Skeletal muscle cell (primary cell): ENCODE measurements around the gene THSD7A.

Experiments used
- DNase-seq: peaks from one replicate; pipeline ENCODE4 v3.0.0-alpha.2; 2010; ENCODE audit warnings: low read depth
- H3K4me3 ChIP-seq: 2 replicates; pipeline ENCODE4 v1.5.1; 2011; ENCODE audit warnings: low read depth, mild to moderate bottlenecking, control low read depth, low read length, moderate library complexity

THSD7A gene

DNA sequence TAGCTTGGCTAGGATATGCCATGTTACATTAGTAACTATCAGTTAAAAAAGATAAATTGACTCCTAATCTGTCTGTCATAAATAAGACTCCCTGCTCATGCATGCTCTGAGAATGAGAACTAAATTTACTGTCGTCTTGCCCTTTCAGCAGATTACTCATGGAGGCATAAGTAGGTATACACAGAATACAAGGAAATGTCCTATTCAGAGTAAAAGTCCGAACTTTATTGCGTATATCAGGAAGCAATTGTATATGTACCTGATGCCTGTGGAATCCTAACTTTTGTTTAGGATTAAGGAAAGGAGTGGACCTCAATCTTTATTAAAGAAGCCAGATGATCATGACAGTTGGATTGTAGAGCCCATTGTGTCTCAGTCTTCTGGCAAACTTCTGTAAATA, 118.6 kb downstream of the THSD7A start:
- H3K4me3 ChIP-seq, result no peak overlapping the region
- no peak for DNase-seq

DNA sequence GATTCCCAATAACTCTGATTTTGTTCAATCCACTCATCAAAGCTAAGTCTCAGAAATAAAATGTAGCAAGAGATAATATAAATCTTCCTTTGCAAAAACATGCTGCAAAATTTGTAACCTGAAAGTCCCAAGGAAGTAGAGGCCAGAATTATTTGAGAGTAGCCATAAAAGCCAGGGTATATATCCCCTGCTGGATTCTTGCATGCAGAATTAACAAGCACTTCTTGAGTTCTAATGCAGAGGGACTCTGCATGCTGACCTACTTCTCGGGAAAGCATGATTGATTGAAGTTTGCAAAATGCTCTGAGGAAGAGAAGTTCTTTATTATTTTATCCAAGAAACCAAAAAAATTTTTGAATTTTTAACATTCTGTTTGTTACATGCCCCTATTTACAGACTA, 121.6 kb downstream of the THSD7A start:
- no peak for DNase-seq
- no peak overlapping the region for H3K4me3 ChIP-seq

DNA sequence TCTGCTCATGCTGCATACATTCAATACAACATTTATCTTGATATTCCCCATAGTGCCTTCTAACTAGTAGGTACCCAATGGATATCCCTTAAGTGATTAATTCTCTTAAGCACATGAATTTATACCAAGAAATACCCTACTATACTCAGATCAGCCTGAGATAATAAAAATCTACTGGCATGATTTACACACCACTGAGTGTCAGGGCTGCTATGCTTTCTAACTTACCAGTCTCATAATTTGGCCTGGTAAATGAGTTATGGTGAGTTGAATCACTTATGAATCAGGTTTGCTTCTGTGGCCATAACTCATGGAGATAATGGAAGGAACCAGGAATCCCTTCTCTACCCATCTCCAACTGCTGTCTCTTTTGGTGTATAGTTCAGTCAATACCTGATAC, 122.8 kb downstream of the THSD7A start:
- no peak overlapping the region for H3K4me3 ChIP-seq
- DNase-seq, result no peak

DNA sequence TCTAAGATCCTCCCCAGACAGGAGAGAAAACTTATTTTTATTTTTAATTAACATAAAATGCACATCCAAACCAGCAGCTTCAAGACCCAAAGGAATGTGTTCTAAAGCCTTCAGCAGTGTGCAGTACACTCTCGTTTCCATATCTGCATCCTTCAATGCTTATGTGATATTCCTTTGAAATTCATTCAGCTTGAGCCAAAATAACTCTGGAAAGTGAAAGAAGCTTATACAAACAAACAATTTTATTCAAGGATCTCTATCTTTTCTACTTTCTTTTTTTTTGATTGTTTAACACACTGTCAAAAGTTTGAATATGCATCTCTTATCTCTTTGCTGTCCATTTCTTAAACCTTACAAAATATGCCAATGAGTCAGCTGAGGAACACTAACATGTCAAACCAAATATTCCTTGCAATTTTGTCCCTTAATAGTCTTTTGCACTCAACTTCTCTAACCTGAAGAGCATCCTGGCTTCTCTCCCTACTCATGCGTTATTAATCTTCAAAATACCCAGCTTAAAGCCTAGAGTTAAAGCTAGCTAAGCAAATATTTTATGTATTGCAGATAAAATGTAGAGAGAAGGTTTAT, 124.3 kb downstream of the THSD7A start:
- DNase-seq, result no peak
- no peak overlapping the region for H3K4me3 ChIP-seq

DNA sequence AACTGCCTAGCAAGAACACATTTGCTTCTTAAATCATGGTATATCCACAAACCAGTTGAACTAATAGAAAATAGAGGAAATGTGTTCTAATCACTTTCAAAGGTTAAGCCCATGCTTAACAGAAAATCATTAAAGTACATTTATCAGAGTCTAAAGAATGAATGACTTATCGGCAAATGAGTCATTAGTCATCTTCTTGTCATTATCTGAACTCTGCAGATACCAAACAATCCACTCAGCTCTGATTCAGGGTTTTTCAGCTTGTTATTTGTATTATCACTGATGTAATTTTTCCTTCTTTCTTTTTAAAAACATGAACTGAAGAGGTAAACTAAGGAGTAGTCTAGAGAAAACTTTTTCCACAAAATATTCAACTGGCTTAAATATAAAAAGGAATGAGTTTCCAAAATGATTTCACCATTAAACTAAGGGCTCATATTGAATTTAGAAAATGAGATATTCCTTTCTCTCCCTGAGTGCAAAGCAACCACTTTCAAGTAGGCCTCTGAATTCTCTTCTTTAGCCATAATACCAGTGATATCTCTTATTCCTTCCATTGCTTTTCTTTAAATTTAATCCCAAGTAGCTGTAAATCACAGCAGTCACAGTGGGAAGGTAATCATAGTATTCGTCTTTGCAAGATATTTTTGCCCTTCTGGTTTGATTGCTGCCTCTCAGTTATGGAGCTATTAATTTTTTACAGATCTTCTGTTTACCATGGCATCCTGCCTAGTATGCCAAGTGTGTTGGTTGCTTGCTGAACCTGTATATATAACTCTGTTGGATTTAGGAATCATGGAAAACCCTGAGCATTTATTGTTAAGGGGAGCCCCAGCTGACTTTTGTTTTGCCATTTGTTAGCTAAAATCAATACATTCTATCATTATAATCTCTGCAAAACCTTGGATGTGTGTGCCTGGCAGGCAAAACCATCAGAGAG, 125.1 kb downstream of the THSD7A start:
- H3K4me3 ChIP-seq, result no peak overlapping the region
- DNase-seq, result no peak

DNA sequence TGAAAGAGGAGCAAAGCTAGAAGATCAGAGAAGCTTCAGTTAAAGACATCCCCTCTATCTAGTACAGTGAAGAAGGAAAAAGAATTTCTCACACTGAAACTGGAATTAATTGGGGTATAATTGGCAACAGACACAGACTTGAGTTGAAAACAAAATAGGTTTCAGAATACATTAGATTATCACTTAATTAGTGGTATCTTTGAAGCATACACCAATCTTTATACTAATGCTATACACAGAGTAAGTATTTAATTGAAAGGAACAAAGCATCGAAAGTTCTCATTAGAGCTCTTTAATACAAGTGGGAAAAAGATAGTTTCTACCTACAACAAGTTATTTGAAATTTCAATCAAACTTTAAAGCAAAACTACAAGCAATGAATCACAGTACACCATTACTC, 128.2 kb downstream of the THSD7A start:
- DNase-seq, result no peak
- H3K4me3 ChIP-seq, result no peak overlapping the region

DNA sequence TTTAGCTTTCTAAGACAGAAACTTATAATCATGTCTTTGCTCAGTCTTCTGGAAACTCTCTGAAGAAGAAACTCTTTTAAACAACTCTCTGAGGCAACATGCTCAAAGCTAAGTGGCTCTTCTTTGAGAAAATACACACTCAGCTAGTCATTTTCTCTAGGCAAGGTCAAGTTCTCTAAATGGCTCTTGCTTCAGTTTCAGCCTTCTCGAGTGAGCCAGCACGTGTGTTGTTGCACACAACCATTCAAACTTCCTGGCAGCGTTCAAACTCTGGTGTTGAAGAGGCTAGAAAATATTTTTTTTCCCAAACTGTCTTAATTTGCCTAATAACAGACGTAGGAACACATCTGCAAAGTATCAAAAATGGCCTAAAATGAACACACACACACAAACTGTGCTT, 129.1 kb downstream of the THSD7A start:
- no peak for DNase-seq
- no peak overlapping the region for H3K4me3 ChIP-seq

DNA sequence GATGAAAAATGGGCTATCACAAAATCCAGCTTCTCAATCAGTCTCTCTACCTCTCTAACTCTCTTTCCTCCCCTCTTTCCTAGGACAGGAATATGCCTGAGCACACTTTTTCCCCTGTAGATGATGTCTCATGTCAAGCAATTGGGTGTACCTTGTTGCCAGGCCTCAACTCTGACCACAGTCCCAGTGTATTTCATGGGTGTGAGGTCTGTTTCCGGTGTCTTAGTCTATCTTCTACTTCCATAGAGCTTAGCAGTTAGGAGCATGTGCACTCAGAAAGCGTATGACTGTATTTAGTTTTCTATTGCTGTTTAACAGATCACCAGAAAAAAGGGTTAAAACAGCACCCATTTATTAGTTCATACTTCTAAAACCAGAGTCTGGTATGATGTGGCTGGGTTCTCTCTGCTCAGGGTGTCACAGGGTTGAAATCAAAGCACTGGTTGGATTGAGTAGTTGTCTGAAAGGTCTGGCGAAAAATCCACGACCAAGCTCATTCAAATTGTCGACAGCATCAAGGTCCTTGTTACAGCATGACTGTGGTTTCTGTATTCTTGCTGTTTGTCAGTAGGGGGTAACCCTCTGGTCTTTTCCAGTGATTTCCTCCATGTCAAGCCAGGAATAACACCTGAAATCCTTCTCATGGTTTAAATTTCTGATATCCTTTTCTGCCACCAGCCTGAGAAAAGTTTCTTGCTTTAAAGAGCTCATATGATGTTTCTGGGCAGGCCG, 130.0 kb downstream of the THSD7A start:
- no peak for DNase-seq
- H3K4me3 ChIP-seq, result no peak overlapping the region

DNA sequence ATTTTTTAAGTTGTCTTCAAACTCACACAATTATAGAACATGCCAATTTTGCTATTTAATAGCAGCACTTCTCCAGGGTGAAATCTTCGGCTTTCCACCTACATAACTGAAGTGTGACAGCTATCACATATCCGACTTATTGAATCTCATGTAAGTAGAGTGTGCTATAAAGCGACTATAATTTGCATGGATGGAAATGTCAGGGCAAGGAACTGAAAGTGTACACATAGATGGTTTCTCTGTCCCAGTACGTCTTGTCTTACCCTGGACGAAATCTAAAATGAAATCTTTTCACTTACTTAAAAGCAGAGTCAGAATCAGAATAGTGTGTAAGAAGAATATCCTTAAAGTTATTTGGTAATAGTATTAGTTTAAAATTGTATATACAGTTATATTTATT, 132.3 kb downstream of the THSD7A start:
- DNase-seq, result no peak
- no peak overlapping the region for H3K4me3 ChIP-seq

DNA sequence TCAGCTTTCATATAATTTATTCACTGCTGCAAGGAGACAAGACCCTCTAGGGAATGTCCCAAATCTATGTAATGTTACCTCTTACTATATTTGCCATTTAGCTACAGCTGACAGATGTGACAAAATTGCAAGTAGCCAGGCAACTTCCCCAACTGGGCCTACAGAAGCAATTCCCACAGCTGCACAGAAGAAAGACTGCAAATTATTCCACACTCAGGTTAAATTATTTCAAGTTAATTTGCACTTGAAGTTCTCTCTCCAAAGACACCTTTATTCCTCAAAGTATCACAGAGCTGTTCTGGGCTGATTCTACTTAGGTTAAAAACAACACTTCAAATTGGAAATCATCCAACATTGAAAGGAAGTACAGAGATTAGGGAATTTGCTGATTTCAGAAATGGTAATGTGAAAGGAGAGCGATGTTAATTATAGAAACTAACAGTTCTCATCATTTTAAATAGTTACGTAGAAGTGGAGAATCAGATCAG, 133.6 kb downstream of the THSD7A start:
- no peak for DNase-seq
- no peak overlapping the region for H3K4me3 ChIP-seq

DNA sequence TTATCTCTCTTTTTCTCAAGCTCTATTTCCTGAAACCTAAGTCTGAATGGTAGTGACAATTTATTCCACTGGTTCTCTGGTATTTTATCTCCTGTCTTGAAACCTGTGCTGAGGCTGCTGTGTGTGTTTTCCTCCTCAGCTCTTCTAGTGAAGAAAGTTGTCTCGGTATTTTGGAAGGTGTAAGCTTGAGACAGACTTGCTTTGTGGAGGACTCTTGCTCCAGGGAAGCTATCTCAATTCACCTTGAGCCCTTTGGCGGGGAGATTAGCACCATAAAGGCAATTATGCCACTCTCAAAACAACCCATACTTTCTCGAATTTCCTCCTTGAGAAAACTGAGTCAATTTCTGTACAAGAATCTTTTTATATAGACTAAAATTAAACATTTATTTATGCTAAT, 141.6 kb downstream of the THSD7A start:
- H3K4me3 ChIP-seq, result no peak overlapping the region
- no peak for DNase-seq

DNA sequence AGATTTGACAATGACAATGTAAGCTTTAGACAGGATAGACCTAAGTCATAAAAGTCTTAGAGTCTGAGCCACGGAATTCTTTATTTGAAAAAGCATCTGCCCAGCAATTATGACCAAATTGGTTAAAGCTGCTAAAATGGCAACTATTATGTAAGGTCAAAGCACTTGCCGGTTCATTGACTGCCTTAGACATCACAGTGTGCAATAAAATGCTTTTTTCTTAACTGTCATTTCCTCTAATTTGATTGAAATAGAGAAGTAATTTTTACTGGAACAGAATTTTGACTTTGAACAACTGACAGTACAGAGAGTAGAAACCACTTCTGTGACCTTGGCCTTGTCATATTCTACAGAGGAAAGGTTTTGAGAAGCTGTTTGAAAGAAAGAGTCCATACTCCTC, 142.9 kb downstream of the THSD7A start:
- no peak for DNase-seq
- no peak overlapping the region for H3K4me3 ChIP-seq

DNA sequence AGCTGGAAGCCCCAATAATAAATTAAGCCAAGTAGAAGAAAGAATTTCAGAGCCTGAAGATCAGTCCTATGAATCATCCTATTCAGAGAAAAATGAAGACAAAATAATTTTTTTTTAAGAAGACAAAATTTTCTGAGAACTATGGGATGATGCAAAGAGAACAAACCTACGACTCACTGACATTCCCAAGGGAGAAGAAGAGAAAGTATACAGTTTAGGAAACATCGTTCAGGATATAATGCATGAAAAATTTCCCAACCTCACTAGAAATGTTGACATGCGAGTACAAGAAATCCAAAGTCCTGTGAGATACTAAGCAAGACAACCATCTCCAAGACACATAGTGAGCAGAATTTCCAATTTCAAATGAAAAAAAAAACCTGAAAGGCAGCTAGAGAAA, 150.5 kb downstream of the THSD7A start:
- DNase-seq, result peak; percentile 43
- H3K4me3 ChIP-seq, result no peak overlapping the region

DNA sequence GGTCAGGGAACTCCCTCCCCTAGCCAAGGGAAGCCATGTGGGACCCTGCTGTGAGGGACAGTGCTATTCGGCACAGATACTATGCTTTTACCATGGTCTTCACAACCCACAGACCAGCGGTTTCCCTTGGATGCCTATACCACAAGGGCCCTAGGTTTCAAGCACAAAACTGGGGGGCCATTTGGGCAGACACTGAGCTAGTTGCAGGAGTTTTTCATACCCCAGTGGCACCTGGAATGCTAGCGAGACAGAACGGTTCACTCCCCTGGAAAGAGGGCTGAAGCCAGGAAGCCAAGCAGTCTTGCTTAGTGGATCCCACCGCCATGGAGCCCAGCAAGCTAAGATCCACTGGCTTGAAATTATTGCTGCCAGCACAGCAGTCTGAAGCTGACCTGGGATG, 156.8 kb downstream of the THSD7A start:
- DNase-seq, result no peak
- no peak overlapping the region for H3K4me3 ChIP-seq

DNA sequence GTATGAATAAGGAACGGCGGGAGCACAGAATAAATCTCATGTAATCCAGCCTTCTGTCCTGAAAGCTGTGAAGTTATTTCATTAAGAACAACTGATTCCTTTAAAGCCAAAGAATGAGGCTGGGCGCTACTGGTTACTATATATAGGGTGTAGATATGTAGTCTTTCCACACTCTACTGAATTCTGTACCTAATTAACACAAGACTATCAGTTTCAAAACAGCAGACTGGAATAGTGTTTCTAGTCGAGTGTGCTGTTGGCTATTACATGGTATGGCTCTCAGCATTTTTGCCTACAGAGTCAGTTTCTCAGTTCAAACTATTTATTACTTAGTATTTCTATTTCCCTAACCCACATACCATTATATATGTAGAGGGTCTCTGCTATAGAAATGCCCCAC, 163.3 kb downstream of the THSD7A start:
- DNase-seq, result no peak
- H3K4me3 ChIP-seq, result no peak overlapping the region

DNA sequence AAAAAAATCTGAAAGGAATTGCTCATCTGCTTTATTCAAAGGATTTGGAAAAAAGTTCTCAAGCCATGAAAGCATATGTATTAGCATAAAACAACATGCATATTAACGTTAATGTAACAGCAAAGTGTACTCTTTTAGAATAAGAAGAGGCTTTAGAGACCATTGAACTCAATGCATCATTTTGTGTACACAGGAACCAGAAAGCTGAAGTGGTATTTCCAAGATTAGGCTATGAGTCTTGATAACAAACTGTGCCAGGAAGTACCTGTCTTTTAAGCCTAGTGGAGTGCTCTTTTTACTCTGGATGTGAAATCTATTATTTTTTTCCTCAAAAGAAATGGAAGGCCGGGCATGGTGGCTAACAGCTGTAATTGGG, 164.2 kb downstream of the THSD7A start:
- H3K4me3 ChIP-seq, result no peak overlapping the region
- DNase-seq, result no peak

DNA sequence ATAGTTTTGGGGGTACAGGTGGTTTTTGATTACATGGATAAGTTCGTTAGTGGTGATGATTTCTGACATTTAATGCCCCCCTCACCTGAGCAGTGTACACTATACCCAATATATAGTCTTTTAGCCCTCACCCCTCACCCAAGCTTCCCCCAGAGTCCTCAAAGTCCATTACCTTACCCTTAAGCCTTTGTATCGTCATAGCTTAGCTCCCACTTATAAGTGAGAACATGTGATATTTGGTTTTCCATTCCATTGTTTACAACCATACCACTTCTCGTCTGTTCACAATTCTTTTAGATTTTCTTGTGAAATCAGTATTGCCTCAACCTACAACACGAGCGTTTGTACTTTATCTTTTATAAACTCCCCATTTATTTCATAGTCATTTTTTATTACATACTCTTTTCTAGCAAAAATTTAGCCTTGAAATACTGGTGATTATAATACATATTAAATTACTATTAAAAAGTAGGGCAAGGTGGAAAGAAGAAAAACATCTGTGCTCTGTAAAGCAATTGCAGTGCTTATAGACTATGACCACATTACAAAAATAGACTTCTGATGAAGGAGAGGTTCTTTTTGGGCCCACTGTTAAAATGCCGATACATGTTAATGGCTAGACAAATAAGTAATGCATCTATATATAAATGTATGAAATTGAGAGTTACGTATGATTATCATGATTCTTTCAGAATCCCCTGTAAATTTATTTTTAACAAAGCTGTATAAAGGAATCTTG, 164.8 kb downstream of the THSD7A start:
- H3K4me3 ChIP-seq, result no peak overlapping the region
- no peak for DNase-seq

DNA sequence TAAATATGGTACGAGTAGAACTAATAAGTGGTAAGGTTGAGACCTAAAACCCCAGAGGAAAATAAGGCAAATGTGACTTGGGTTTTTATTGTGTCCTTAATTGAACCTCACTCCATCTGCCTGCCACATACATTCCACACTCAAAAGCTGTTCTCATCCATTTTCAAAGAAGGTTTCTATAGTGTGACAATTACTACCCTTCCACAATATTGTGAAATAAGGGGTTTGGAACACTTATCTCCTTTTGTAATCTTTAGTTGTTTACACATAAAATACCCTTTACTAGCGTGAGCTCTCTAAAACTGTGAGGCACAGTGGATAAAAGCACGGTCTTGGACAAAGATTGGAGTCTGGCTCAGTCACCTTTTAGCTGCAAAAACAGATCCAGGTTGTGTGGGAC, 166.6 kb downstream of the THSD7A start:
- H3K4me3 ChIP-seq, result no peak overlapping the region
- no peak for DNase-seq

DNA sequence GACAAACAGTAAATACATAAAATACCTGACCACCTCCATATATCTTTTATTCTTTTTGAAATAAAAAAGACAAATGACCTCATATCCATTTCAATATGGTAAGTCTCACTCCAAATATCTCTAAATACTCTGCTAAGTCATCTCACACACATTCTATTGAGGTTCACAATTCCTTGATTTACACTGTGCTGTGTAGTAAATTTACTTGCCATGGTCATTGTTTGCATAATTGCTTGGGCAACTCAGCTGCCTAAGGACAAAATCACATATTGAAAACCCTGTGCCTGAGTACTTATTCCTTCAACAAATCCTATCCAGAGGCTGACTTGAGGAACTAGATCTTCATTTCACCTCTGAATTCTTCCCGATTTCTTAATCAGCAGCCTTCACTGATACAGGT, 176.4 kb downstream of the THSD7A start:
- DNase-seq, result no peak
- no peak overlapping the region for H3K4me3 ChIP-seq

DNA sequence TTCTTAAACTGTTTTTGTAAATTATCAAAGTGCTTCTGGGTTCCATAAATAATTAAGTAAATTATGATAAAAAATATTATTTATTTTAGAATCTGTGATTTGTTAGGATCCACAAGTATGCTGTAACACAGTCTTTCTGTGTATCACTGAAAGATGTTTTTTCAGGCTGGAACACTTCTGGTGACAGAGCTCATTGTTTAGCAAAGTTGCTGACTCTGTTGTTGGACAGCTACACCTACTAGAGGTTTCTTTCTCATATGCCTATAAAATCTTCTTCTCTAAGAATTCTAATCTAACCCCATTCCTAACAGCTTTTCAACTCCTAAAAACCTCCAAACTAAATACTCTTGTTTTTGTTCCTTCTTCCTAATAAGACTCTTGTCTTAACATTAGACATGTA, 176.8 kb downstream of the THSD7A start:
- H3K4me3 ChIP-seq, result no peak overlapping the region
- no peak for DNase-seq
